ENCODE results near the gene CAPZA2. TPM values are rescaled to one million over a fixed set of nuclear protein-coding genes. Genes with fewer than 3 reads are reported as not detected.

CAPZA2 gene
- total and polyA plus RNA-seq, 2 experiments from 2014 or later = 201 to 301 TPM

GRCh38 chr7:116963234-116963633, 100.8 kb downstream of the CAPZA2 start:
- TF ChIP-seq EZH2phosphoT487 (IDR thresholded peaks at IDR 0.05; ENCODE audit: insufficient read depth, low read depth) = no peak
- TF ChIP-seq EZH2 (IDR thresholded peaks at IDR 0.05; ENCODE audit: insufficient read depth, poor library complexity, severe bottlenecking) = no peak
- Histone ChIP-seq H3K79me2 (ENCODE audit: insufficient read depth) (peaks cover 96% of the 10 kb centered on the region), H3K27ac (no peak overlapping the region), H3K9me3 (ENCODE audit: low read depth) (no peaks in the 10 kb centered on the region), H2AFZ (no peak overlapping the region), H3K4me3 (no peak overlapping the region), H3K36me3 (ENCODE audit: low read depth) (no peaks in the 10 kb centered on the region), H4K20me1 (ENCODE audit: insufficient read depth) (no peaks in the 10 kb centered on the region), H3K9ac (no peak overlapping the region), H3K9me2 (ENCODE audit: insufficient read depth) (no peaks in the 10 kb centered on the region), H3K4me1 (ENCODE audit: insufficient read depth) (no peaks in the 10 kb centered on the region), H3F3A (ENCODE audit: insufficient read depth) (peaks cover 11% of the 10 kb centered on the region; the same call in 1 of the 2 replicates), H3K27me3 (replicated peaks; ENCODE audit: insufficient read depth) (no peaks in the 10 kb centered on the region), H3K4me2 (ENCODE audit: unreplicated experiment) (no peak overlapping the region)
- DNase-seq = no peak
- in situ Hi-C loops (cut with MboI) = no loop called here

- no peaks in the 10 kb centered on the region for H3K36me3 ChIP-seq (ENCODE audit: low read depth)
- H3K27ac ChIP-seq = no peak overlapping the region
- no peak for DNase-seq
- H3K79me2 ChIP-seq (ENCODE audit: insufficient read depth) = peaks cover 95% of the 10 kb centered on the region
- no peaks in the 10 kb centered on the region for H4K20me1 ChIP-seq (ENCODE audit: insufficient read depth)
- no peaks in the 10 kb centered on the region; the same call in 1 of the 2 replicates for H3K4me1 ChIP-seq (ENCODE audit: insufficient read depth)
- H3K4me2 ChIP-seq (ENCODE audit: unreplicated experiment) = no peak overlapping the region
- no peak overlapping the region for H2AFZ ChIP-seq
- H3K4me3 ChIP-seq = no peak overlapping the region
- H3K9me3 ChIP-seq (ENCODE audit: low read depth) = no peaks in the 10 kb centered on the region
- no peaks in the 10 kb centered on the region for H3K27me3 ChIP-seq (replicated peaks; ENCODE audit: insufficient read depth)
- in situ Hi-C loops (cut with MboI) = no loop called here
- H3K9me2 ChIP-seq (ENCODE audit: insufficient read depth) = no peaks in the 10 kb centered on the region
- H3K9ac ChIP-seq = no peak overlapping the region
- no peak for TF ChIP-seq EZH2phosphoT487 (IDR thresholded peaks at IDR 0.05; ENCODE audit: insufficient read depth, low read depth)
- no peak for TF ChIP-seq EZH2 (IDR thresholded peaks at IDR 0.05; ENCODE audit: insufficient read depth, poor library complexity, severe bottlenecking)
- peaks cover 11% of the 10 kb centered on the region; the same call in 1 of the 2 replicates for H3F3A ChIP-seq (ENCODE audit: insufficient read depth)
Measured at GRCh38 chr7:116966601-116967000, 104.2 kb downstream of the CAPZA2 start.

GRCh38 chr7:116967254-116967922, 105.0 kb downstream of the CAPZA2 start:
- no peaks in the 10 kb centered on the region for H3K36me3 ChIP-seq (ENCODE audit: low read depth)
- no peaks in the 10 kb centered on the region for H3K9me3 ChIP-seq (ENCODE audit: low read depth)
- H3F3A ChIP-seq (ENCODE audit: insufficient read depth) = peaks cover 11% of the 10 kb centered on the region; the same call in 1 of the 2 replicates
- no peak overlapping the region for H3K9ac ChIP-seq
- TF ChIP-seq EZH2phosphoT487 (IDR thresholded peaks at IDR 0.05; ENCODE audit: insufficient read depth, low read depth) = no peak
- no peak for TF ChIP-seq EZH2 (IDR thresholded peaks at IDR 0.05; ENCODE audit: insufficient read depth, poor library complexity, severe bottlenecking)
- H3K27me3 ChIP-seq (replicated peaks; ENCODE audit: insufficient read depth) = no peaks in the 10 kb centered on the region
- H2AFZ ChIP-seq = no peak overlapping the region
- H3K79me2 ChIP-seq (ENCODE audit: insufficient read depth) = peaks cover 95% of the 10 kb centered on the region
- no peaks in the 10 kb centered on the region; the same call in 1 of the 2 replicates for H3K4me1 ChIP-seq (ENCODE audit: insufficient read depth)
- no peak overlapping the region for H3K4me3 ChIP-seq
- H3K4me2 ChIP-seq (ENCODE audit: unreplicated experiment) = no peak overlapping the region
- 99% methylated on average over 5 of the region's 5 CpGs for WGBS, 2 experiments (ENCODE audit: low coverage in 1 of 2, low lambda C conversion rate in 2 of 2, missing lambda C conversion rate in 2 of 2)
- H3K27ac ChIP-seq = no peak overlapping the region
- in situ Hi-C loops (cut with MboI) = no loop called here
- H3K9me2 ChIP-seq (ENCODE audit: insufficient read depth) = no peaks in the 10 kb centered on the region
- no peak for DNase-seq
- H4K20me1 ChIP-seq (ENCODE audit: insufficient read depth) = no peaks in the 10 kb centered on the region

GRCh38 chr7:116967983-116968382, 105.6 kb downstream of the CAPZA2 start:
- Histone ChIP-seq H3K9ac (no peak overlapping the region), H3K4me2 (ENCODE audit: unreplicated experiment) (no peak overlapping the region), H3K27me3 (replicated peaks; ENCODE audit: insufficient read depth) (no peaks in the 10 kb centered on the region), H3K4me3 (no peak overlapping the region), H3K9me3 (ENCODE audit: low read depth) (no peaks in the 10 kb centered on the region), H4K20me1 (ENCODE audit: insufficient read depth) (no peaks in the 10 kb centered on the region), H3K4me1 (ENCODE audit: insufficient read depth) (no peaks in the 10 kb centered on the region; the same call in 1 of the 2 replicates), H2AFZ (no peak overlapping the region), H3K79me2 (ENCODE audit: insufficient read depth) (peaks cover 95% of the 10 kb centered on the region), H3K9me2 (ENCODE audit: insufficient read depth) (no peaks in the 10 kb centered on the region), H3K27ac (no peak overlapping the region), H3F3A (ENCODE audit: insufficient read depth) (peaks cover 11% of the 10 kb centered on the region; the same call in 1 of the 2 replicates), H3K36me3 (ENCODE audit: low read depth) (no peaks in the 10 kb centered on the region)
- WGBS, 2 experiments (ENCODE audit: low coverage in 1 of 2, low lambda C conversion rate in 2 of 2, missing lambda C conversion rate in 2 of 2) = 97 to 100% methylated on average over 1 of the region's 1 CpG
- TF ChIP-seq EZH2phosphoT487 (IDR thresholded peaks at IDR 0.05; ENCODE audit: insufficient read depth, low read depth) (no peak), EZH2 (IDR thresholded peaks at IDR 0.05; ENCODE audit: insufficient read depth, poor library complexity, severe bottlenecking) (no peak)
- in situ Hi-C loops (cut with MboI) = no loop called here
- DNase-seq = no peak

- TF ChIP-seq EZH2 (IDR thresholded peaks at IDR 0.05; ENCODE audit: insufficient read depth, poor library complexity, severe bottlenecking) (no peak), EZH2phosphoT487 (IDR thresholded peaks at IDR 0.05; ENCODE audit: insufficient read depth, low read depth) (no peak)
- no peaks in the 10 kb centered on the region for H3K27me3 ChIP-seq (replicated peaks; ENCODE audit: insufficient read depth)
- H4K20me1 ChIP-seq (ENCODE audit: insufficient read depth) = no peaks in the 10 kb centered on the region
- no peak overlapping the region for H2AFZ ChIP-seq
- H3K4me2 ChIP-seq (ENCODE audit: unreplicated experiment) = no peak overlapping the region
- no peaks in the 10 kb centered on the region for H3K9me3 ChIP-seq (ENCODE audit: low read depth)
- no peak overlapping the region for H3K27ac ChIP-seq
- H3K9ac ChIP-seq = no peak overlapping the region
- no peaks in the 10 kb centered on the region for H3K36me3 ChIP-seq (ENCODE audit: low read depth)
- H3K4me1 ChIP-seq (ENCODE audit: insufficient read depth) = no peaks in the 10 kb centered on the region; the same call in 1 of the 2 replicates
- no peak for DNase-seq
- H3F3A ChIP-seq (ENCODE audit: insufficient read depth) = peaks cover 11% of the 10 kb centered on the region; the same call in 1 of the 2 replicates
- peaks cover 95% of the 10 kb centered on the region for H3K79me2 ChIP-seq (ENCODE audit: insufficient read depth)
- H3K4me3 ChIP-seq = no peak overlapping the region
- in situ Hi-C loops (cut with MboI) = no loop called here
- H3K9me2 ChIP-seq (ENCODE audit: insufficient read depth) = no peaks in the 10 kb centered on the region
Measured at GRCh38 chr7:116968631-116969030, 106.2 kb downstream of the CAPZA2 start.
